Measurements from ENCODE around the gene LNX1.
"Not testable (repeated sequence)": the region's sequence is repeated elsewhere in the genome, so short reads cannot be mapped to it uniquely, and the experiment has no call there.

The LNX1 gene

DNA sequence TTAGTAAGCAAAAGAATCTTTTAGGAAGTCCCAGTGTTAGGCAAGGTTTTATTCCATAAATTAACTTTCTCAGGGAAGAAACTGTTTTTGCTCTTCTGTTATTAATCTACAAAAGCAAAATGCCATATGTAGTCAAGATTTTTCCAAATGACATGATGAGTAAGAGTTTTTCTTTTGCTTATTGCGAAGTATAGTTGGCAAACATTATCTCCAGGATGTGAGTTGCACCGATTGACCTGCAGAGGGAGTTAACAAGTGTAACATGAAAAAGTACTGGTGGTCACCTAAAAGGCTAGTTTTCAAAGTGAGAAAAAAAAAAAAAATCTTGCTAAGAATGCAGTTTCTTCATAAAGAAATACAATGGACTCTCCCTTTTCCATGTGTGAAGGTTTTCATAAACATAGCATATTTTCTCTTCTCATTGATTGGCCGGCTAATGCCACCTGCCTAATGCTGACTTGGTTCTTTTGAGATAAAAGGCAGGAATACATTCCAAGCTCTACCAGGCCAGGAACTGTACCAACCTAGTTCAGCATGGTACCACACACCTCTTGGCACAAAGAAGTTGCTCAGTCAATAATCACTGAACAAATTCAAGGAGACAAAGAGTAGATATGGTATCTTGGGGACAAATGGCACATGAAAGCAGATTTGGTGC lies 100.2 kb downstream of the LNX1 start:
- DNase-seq = peak; percentile 67

DNA sequence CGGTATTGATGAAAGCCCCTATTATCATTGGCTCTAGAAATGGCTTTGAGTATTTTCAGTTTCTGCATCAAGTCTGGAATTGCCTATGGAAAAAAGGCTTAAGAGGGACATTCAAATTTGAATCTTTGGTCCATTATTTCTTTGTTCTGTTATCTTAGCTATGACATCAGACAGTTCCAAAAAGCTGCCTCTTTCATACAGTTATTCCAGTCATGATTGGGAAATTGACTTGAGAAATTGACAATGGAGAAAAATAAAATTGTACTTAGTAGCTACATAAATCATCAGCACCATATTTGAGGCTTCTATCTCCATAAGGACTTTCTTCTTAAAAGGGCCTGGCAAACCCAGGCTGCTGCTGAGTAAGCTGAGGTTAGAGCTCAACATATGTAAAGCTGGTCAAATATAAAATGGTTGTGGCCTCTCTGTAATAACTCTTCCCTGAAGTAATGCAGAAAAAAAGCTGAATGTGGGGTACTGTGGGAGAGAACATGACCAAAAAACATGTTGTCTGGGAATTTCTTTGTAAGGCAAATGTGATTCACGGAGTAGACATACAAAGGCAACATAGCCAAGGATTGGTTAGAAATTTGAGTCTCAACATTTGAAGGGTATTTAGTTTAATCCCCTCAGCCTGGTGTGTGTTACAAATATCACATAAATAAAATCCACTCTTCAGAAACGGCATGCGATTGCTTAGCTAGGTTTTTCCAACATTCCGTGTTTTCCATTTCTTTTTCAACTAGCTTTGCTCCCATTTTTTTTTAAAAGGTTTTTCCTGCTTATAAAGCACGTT lies 100.9 kb downstream of the LNX1 start:
- DNase-seq = peak; percentile 42

DNA sequence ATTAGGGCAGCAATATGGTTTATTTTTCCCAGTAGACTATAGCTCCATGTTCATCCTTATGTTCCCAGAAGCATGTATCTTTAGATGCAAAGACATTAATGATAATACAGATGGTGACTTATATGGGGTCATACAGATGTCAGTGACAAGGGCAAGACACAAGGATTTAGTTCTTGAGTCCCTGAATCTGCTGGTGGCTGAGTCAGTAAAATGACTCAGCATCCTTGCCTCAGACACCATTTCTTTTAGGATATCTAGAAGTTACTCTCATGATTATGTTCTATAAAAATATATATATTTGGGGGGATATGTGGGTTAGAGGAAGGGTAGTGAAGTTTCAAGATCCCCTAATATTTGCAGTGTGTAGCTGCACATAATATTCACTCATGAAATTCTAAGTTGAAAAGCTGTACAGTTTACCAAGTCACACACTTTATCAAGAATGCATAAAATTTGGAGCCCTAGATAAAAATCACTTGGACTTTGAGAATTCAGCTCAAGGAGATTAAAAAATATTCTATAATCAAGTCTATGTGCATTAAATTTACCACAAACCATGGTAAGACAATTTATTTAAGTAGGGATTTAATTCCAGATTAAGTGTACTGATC lies 101.9 kb downstream of the LNX1 start:
- DNase-seq = no peak

DNA sequence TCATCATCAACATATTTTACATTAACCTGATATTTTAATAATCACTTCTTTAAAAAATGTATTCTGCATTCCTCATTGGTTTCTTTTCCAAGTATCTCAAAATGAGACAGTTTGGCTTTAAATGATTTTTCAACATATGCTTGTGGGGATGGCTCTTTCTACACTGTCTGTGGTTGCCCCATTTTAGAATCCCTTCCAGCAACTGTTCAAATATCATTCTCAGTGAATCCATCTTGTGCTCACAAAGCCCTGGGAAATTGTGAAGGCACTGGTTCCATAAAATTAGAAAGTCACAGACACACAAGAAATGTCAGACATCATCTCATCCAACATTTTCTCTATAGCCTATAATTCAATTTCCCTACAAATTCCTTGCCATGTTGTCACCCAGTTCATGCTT lies 103.5 kb downstream of the LNX1 start:
- DNase-seq = no peak

DNA sequence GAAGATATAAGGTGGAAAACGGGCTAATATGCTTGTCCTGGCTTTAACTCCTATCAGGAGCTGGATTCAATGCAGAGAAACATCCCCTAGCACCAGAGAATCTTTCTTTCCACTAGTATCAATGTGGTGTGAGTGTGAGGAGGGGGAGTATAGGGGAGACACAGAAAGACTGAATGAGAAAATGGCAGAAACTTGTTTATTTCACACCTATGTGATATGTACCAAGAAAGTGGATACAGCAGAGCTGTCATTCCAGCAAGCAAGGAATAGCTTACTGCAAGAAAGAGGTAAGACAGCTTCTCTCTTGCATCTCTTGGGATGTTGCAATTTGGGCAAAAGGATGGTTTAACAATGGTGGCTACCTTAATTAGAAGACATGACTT lies 105.6 kb downstream of the LNX1 start:
- DNase-seq = no peak

DNA sequence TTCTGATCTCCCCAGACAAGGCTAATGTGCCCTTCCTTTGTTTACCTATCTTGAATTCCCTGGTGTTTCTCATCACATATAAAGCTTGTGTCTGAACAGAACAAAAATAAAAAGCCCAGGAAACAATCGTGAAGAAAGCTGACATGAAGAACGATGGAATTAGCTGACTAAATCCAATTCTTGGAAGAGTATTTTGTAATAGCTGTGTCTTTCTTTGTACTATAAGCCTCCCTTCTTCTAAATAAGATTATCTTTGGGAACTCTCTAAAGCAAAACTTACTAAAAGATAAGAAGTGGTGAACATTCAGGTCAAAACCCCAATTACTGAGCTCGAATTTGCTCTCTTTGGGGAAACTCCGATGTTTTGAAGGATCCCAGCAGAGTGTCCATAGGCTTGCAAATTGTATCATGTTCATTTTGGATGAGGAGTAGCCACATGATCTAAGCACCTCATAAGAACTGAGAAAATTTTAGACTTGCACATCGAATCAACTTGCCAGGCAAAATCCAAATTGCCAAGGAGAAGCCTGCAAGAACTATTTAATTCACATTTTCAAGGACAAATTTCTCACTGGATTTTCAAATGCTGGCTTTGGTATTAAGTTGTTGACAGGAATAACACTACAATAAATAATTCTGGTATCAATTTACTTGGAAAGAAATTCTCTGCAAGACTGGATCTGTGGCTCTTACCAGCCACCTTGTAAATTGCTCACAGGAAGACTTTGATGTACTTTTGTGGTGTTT lies 106.2 kb downstream of the LNX1 start:
- no peak for DNase-seq

DNA sequence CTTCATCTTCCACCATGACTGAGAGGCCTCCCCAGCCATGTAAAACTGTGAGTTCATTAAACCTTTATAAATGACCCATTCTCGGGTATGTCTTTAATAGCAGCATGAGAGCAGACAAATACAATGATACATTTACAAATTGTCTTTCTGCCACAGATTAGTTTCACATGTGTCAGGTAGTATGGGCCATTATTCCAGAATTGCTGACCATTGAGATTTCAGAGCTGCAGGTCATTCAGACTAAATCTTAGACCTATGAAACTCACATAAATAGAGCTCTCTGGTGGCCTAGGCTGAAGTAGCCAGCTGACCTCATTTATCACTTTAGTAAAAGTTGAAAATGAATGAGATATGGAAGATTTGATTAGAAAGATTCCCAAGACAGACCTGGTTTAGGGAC lies 108.0 kb downstream of the LNX1 start:
- no peak for DNase-seq

DNA sequence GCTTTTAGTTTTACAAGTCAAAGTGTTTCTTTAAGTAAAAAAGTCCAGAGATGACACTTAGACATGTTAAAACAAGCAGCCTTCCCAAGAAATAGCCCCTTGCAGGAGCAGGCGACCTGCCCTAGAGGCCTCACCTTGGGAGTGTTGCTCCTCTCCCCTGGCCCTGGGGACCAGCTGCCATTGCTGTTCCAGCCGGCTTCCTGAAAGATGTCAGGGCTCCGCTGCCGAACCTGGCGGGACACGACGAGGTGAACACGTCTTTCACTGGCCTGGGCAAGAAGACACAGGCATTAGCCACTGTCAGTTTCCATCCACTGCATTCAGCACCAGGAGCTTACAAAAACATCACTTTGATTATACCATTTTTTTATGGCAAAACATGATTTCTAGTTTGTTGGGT lies 109.7 kb downstream of the LNX1 start:
- no peak for DNase-seq

DNA sequence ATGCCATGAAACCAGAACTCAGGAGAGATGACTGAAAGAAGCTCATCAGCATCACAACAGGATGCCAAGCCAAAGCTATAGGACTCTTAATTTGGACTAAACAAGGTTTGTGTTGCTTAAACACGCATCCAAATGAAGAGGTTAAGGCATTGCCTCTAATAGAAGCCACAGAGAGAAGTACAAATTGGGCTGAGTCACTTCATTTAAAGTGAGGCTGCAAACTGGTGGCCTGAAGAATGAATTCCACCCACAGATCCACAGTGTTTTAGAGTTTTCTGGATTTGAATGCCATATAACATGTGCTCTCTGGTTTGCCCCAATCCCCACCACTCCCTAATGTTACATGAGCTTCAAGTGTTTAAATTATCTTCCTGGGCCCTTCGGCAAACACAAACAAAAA lies 110.4 kb downstream of the LNX1 start:
- DNase-seq = no peak

DNA sequence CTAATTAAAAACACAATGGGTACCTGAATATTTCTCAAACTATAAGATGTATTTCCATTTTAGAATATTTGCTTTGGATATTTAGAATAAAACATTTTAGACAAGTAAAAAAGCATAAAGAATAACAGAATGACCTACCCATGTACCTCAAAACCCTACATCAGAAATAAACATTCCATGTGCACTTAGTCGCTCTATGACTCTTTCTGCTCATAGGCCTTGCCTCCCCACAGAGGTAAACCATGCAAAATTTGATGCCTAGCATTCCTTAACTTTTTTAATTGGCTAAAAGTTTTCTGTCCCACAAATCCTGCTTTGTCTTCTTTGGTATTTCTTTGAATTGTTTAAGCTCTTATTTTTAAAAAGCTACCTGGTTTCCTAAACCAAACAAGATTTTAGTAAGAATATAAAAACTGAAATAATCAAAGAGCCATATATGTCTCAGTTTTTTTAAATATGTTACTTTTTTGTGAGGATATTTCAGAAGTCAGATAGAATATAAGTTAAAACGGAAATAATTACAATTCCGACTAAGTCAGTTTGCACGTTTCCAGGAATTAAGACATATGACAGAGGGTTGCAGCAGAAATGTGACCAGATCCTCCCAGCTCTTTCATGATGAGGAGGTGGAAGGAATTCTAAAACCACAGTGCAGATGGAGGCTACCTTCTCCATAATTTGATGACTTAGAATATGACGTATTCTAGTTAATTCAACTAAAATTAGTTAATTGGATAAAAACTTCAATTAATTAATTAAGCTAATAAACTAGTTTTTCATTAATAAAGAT lies 111.4 kb downstream of the LNX1 start:
- DNase-seq = no peak

DNA sequence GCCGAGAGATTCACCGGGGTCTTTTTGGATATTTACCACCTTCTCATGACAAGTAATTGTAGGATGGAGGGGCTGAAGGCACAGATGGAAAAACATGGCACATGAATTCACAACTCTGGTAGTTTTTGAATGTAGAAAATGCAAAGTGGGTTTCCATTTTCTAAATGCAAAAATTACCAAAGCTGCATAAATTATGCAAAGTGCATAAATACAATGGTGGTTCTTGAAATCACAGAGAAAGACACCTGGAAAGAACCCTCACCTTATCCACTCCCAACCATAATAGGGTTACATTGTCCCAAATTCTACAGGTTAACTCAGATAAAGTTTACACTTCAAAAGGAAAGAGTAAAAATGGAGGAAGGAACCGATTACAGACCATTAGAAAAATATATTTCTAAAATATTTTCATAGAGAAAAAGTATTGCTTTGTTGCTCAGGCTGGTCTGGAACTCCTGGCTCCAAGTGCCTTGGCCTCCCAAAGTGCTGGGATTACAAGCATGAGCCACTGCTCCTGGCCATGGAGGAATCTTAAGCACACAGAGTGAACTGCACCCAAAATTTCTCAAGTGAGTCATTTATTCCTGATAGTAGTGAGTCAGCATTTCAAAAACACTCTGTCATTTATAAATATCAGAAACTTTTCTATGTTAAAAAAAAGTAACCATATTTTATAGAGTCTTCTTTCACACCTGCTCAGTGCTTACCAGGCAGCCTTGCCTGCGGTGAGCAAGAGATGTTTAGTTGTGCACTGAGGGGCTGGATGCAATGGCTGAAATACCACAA lies 112.4 kb downstream of the LNX1 start:
- no peak for DNase-seq

DNA sequence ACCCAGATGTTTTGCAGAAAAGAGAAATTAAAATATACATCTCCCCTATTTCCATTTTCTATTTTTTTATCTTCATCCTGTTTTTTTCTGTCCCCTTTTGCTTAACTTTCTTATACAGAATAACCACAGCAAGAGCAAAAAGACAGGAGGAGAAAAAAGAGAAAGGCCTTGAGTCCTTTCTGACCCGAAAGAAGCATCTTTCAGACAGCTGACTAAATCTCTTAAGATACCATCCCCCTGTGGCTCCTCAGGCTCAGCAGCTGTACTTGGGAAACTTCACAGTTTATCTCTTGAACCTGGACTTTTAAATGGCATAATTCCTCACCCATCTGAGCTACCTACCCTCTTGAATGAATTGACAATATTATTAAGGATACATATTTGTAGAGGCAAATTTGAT lies 113.7 kb downstream of the LNX1 start:
- no peak for DNase-seq

DNA sequence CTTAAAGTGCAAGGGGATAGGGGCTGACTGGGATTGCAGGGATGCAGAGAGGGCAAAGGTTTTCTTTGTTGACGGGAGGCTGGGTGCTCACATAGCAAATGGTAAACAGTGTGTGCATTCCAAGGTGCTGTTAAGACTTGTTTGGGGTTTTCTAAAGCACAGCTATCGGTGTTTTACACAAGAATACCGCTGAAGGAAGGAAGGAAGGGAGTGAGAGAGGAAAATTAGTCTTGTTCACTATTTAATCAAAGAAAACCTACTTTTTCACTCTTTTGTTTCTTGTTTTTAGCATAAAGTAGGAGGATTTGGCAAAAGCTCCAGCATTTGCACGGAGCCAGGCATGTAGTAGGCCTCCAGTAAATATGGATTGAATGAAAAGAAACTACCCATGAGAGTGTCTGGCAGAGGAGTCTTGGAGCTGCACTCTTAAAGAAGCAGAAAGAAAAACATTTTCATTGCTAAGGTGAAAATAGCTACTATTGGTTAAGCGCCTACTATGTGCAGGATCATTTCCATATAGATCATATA lies 114.2 kb downstream of the LNX1 start:
- DNase-seq = peak; percentile 22

DNA sequence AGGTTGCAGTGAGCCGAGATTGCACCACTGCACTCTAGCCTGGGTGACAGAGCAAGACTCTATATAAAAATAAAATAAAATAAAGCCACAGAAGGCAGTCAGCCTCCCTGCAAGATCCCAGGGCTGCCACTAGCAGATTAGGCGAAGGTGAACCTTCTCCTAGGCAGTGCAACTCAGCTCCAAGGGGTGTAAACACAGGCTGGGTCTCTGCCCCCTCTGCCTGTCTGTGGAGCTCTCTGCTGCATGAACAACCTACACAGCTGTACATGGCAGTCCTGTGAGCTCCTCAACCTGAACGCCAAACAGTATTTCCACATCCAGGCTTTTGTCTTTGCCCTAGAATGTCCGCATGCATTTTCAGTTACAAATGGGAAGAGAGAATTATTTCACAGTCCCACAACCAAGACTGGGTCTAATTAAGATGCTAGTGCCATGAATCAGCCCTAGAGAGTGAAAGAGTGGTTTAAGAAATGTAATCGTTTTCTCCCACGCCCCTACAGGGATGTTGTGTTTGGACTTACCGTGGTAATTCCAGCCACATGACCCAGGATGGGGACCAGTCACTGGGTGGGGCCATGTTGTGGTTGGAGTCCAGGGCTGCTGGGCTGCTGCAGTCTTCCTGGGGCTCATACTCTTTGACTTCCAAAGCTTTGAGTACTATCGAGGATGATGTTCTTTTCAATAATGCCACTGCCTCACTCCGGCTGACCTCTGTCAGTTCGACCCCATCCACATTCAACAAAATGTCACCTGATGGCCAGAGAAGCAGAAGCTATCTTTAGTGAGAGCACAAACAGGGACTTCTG lies 114.9 kb downstream of the LNX1 start:
- peak; percentile 22 for DNase-seq

DNA sequence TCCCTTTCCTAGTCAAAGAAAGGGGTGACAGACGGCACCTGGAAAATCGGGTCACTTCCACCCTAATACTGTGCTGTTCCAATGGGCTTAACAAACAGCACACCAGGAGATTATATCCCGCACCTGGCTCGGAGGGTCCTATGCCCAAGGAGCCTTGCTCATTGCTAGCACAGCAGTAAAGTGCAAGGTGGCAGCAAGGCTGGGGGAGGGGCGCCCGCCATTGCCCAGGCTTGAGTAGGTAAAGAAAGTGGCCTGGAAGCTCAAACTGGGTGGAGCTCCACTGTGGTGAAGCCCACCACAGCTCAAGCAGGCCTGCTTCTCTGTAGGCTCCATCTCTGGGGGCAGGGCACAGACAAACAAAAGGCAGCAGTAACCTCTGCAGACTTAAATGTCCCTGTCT lies 124.7 kb downstream of the LNX1 start:
- not testable (repeated sequence) for DNase-seq

DNA sequence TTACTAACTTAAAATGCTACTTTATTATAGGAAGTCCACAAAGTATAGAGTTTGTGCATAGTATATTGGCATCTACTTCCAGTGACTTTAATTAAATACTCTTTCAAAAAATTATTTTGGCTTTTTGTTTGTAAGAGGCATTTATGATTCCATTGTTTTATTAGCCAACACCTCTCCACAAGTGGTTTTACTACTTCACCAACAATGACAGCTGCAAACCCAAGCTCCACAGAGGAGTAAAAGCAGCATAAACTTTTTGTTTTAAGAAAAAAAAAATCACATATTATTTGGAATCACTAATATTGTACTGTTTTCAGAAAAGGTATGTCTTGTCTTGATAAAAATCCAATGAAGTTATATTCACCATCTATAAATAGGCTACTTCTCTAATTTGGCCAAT lies 125.4 kb downstream of the LNX1 start:
- DNase-seq = no peak

DNA sequence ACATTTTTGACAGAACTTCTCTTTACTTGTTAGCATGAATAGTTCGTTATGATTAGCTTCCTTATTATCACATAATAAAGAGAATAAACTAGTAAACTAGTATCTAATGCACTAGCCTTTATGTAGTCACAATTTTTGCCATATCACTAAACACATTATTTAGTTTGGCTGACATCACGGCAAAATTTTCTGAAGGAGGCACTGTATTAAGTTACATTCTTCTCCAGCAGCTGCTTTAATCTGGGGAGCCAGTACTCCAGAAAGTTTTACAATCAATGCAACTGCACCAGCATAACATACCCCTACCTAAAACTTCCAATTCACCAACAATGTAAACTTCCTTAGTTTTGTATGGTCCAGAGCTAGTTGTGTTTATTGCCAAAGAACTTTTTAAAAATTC lies 126.0 kb downstream of the LNX1 start:
- DNase-seq = no peak

DNA sequence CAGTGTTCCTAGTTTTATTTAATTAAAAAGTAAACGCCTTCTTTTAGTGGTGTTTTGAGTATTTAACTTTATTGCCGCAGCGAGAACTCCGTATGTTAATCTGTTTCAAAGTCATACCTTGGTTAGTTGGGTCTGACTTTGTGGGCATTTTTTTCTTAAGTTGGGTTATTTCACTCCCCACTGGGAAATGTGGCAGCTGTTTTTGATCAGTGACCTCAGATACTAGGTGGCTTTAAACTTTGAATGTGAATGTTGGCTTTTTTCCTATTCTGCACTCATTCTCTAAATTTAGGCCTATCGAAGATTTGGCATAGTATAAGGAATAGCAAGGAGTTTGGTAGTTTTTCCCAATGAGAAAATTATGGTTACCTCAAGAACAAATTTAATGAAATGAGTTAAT lies 127.9 kb downstream of the LNX1 start:
- DNase-seq = no peak

DNA sequence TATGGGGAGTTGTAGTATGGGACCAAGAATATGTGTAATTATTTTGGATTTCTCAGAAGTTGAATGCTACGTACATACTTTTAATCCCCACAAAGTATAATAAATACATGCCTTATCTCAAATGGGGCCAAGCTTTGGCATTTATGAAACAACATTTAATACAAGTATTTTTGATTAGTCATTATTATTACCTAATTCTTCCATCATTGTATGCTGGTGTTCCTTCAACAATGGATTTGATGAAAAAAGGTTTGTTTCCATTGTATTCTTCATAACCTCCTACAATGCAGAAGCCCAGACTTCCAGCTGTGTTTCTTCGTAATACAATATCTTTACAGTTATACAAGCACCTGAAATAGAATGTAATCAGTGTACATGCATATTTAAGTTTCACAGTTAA lies 130.0 kb downstream of the LNX1 start:
- DNase-seq = no peak

DNA sequence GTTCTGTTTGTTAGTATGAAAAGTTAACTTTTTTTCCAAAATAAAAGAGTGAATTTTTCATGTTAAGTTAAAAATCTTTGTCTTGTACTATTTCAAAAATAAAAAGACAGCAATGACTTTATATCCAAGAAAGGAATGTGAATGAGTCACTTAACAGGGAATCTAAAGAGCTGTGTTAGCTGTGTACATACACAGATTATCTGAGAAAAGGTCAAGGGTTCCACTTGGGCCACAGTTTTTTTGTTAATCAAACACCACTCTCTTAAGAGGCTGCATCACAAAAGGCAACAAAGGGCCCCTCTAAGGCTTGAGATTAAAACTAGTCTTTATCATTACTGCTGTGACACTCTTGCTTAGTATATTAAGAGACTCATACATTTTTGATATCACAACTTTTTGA lies 131.7 kb downstream of the LNX1 start:
- no peak for DNase-seq

DNA sequence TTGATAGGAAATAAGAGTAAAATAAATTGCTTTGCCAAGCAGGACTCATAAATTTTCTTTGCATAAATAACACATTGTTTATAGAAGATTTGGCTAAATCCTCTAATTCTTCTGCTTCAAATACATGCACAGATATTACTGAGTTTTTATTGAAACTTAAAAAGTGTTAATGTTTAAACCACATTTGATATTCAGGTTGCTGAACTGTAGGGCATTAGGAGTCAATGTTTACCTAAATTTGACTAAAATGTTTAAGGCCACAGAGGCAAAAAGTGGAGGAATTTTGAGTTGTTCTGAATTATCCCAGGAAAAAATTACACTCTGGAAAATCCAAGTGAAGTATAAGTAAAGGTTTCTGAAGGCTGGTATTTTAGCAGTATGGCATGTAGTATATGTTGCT lies 135.1 kb downstream of the LNX1 start:
- no peak for DNase-seq
